SIG-M5 treated with dmso at 0.1 percent for 504 hours (cell line): ENCODE results near the gene WWOX.

ENCODE experiments used
- DNase-seq: peaks from one replicate; lab custom pipeline; 2025; ENCODE audit not compliant: unreplicated experiment; lab: John Stamatoyannopoulos, UW

WWOX gene

DNA sequence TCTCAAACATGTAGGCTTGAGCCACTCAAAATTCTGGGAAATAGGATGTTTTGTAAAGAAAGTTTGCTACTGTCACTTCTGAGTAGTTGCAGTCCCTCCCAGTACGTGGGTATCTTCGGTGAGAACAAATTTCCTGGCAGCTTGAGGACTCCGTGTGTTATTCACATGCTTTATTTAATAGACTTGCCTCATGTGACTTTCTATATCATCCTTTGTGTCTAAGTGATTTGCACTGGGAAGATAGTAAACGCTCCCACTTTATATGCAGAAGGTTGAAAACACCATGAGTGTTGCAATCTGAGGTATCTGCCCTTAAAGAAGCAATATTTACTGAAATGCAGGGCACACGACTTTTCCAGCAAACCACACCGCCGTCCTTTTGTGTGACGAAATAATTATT lies 857.4 kb downstream of the WWOX start:
- DNase-seq, result no peak

DNA sequence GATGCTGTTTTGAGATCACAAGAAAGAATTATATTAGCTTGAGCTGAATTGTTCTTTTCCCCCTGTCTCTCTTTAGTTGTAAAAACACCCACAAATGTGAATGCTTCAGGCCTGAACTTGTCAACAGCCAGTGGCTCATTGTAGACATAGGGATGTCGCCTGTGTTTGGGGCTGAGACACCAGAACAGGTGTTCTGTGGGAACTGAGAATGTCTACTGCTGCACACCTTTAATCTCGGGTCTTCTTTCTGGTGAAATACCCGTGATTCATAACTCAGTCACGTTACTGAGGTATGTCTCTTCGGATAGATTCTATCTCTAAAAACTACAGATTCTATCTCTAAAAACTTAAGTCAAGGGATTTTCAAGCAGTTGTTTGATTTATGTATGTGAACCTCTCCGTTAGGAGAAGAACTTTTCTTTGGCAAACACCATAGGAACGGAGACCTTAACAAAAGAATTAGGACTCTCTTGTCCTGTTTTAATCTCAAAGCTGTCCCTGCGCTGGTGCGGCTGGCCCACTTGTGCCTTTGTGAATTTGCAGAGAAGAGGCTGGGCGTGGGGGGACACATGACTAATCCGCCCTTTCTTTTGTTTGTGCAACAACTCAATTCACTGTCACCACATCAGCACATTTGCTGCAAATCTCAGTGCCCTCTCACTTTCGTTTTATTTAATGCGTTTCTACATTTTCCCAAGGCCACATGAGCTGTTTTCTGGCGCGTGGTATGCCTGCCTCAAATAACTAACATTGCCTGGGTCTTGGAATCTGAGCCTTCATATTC lies 858.1 kb downstream of the WWOX start:
- no peak for DNase-seq

DNA sequence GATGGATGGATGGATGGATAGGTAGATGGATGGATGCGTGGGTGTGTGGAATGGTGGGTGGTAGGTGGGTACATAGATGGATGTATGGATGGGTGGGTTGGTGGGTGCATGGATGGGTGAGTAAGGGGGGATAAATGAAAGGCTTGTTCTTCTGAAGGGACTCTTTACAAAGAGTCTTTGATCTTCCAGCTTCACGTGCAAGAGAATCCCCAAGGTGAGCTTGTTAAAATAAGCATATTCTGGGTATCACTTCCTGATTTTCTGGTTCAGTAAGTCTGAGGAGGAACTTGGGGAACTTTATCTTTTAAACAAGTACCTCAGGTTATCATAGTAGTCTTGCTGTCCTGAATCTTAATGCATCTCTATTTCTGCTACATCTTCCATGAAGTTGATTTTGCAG lies 862.0 kb downstream of the WWOX start:
- no peak for DNase-seq

DNA sequence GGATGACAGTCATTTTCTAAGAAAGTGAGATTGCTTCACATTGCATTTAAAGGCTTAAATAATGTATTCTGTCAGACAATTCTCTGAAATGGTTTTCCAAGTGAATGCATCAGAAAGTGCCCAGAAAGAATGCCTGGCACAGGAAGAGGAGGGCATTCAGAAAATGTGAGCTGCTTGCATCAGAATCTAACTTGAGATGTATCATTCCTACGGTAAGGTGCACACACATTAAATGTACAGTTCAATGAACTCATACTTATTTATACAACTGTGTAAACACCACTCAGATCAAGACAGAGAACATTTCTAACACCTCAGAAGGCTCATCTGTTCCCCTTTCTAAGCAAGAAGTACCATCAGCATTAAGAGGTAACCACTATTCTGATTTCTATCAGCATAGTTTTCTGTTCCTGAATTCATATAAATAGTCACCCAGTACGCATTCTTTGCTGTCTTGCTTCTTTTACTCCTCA lies 863.0 kb downstream of the WWOX start:
- DNase-seq, result no peak

DNA sequence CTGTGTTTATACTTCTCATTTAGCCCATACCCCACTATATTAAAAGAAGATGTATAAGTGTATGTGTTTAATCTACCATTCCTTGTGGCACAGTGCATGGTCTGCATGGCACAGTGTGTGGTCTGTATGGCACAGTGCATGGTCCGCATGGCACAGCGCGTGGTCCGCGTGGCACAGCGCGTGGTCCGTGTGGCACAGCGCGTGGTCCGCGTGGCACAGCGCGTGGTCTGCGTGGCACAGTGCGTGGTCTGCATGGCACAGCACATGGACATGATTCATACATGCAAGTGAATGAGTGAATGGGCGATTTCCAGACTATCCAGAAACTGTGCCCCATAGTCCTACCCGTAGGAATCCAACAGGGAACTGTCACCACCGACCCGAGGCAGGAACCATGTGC lies 868.5 kb downstream of the WWOX start:
- no peak for DNase-seq

DNA sequence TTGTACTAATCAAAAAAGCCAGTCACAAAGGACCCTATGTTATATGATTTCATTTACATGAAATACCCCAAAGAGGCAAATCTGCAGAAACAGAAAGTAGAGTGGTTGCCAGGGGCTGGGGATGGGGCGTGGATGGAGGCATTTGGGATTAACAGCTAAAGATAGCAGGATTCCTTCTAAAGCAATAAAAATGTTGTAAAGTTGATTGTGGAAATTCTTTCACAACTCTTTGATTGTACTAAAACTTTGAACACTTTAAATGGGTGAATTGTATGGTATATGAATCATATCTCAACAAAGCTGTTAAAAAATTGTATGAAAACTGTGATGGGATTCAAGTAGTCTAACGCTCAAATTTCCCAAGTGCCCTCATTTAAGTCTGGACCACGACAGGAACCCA lies 870.3 kb downstream of the WWOX start:
- no peak for DNase-seq

DNA sequence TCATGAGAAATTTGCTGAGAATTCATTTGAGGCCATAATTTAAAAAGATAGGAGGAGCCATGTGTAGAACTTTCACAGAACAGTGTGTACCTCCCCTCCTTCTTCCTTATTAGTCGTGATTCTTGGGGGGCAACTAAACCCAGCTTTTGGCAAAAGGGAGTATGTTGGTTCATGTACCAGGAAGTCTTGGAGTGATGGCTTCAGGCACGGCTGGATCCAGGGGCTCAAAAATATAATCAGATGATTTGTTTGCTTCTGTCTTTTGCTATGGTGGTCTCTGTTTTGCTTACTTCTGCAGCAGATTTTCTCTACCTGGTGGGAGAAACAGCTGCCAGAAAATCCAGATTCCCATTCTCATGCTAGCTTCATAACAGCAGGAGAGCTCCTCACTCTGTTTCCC lies 871.2 kb downstream of the WWOX start:
- DNase-seq, result no peak

DNA sequence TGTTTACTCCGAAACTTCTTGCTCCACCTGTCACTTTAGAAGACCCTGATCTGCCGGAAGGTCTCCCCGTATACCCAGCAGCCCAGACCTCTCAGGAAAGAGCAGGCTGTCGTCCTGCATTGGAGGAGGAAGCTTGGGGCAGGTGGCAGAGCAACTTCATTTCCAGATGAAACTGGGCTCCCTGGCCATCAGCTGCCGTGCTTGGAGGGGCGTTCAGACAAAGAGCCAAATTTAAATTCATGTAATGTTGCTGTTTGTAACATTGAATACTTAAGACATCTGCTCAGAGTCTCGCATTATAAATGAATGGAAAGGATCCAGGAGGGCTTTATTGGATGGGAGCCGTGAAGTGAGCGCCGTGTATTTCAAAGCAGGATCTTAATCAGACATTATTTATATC lies 872.6 kb downstream of the WWOX start:
- DNase-seq, result no peak

DNA sequence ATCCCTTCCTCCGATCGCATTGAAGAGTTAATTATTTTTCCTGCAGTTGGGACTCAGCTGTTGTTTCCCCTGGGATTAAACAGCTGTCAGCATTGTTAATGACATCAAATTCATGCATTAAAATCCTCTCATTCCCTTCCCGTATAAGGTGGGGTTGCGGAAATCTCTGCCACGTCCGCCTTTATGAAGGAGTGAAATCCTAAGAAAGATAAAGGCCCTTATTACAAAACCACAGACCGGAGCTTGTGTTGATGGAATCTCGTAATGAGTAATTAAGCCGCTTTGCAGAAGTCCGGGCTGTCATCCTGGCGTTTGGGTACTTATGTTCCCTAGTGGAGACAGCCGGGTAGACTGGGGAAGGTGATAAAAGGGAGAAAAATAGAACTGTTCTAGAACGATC lies 873.5 kb downstream of the WWOX start:
- DNase-seq, result no peak

DNA sequence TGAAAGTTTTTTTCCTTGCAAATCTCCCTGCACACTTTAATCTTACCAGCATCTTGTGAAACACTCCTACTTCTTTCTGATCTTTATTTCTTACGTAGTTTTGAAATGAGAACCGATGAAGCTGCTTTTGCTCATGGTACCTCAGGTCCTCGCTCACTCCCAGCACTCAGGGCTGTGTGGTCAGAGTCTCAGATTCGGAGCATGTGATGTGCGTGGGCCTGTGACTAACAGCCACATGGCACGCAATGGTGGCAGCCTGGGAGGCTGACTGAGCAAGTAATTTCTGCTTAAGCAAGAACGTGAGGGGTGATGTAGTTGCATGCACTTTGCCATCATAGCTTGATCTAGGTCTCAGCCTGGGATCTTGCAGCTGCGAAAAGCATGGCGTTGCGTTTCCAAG lies 876.8 kb downstream of the WWOX start:
- DNase-seq, result no peak

DNA sequence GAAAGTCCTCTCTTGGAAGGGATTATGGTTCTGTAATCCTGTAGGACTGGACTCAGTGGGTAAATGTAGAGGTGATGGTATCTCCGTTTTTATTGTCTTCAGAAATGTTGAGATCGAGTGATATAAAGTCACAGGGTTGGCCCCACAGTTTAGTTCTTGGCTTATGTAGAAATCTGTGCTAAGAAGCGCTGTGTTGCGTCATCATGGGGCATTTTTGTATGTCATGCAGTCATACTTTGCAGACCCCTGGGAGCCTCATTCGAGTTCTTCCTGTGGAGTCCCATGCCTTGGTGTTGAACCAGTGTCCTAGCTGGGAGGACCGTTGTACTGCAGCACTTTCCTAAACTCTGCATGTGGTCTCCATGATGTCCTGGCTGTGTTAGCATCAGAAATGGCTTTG lies 881.4 kb downstream of the WWOX start:
- no peak for DNase-seq

DNA sequence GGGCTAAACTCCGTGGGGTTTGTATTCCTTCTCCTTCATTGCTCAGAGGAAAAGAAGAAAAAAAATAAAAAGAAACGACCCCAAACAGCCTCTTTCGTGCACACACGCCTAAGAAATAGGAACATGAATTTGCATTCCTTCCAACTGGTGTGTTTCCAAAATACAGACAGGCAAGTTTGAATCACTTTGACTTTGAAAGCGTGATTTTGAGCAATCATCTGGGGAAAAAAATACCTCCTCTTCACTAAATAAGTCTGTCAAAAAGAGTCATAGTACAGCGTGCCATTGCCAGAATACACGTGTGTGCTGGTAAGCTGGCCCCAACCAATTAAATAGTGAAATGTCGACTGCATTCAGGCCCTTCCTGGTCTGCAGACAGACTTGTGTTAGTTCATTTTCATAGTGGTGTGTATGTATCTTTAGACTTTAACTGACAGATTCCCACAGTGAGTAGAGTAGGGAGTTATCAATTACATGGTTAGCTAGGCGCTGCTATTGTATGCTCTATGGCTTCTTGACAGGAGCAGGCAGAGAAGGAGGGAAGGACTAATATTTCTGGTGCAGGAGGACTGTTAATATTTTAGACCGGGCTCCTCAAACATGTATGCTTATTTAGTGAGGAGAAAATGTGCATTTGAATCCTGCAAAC lies 882.8 kb downstream of the WWOX start:
- DNase-seq, result no peak

DNA sequence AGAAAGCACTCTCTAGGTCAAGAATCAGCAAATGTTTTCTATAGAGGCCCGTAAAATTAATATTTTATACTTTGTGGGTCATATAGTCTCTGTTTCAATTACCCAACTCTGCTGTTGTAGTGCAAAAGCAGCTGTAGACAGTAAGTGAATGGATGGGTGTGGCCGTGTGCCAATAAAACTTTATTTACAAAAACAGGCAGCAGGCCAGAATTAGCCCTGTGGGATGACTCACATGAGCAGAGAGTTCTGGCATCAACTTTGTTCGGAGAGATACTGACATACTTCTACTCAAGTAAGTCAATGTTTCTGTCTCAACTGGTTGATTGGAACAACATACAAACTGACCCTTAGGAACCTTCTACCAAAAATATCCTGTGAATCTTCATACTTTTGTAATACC lies 884.9 kb downstream of the WWOX start:
- DNase-seq, result no peak

DNA sequence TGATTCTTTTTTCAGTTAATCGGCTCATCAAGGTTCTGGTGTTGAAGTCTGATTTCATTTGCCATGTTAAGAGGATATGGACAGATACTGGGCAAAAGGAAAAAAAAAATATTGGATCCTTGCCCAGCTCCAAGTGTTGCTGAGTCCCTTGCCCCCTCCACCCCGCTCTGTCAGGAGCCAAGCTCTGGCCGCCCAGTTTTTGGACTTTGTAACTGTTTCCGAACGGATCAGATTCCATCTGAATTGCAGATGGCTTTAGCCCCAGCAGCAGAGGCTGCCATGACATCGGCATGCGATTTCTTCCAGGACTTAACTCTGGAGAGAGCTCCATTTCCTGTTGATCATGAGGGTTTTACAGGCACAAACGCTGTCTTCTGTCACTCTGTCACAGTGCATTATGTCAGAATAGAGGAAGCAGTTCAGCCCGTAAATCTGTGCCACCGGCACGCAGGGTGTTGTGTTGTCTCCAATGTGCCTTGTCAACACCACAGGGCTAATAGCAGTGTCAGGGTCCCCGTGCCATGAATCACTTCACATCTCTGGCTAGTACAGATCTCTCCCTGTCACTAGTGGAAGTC lies 885.5 kb downstream of the WWOX start:
- DNase-seq, result no peak

DNA sequence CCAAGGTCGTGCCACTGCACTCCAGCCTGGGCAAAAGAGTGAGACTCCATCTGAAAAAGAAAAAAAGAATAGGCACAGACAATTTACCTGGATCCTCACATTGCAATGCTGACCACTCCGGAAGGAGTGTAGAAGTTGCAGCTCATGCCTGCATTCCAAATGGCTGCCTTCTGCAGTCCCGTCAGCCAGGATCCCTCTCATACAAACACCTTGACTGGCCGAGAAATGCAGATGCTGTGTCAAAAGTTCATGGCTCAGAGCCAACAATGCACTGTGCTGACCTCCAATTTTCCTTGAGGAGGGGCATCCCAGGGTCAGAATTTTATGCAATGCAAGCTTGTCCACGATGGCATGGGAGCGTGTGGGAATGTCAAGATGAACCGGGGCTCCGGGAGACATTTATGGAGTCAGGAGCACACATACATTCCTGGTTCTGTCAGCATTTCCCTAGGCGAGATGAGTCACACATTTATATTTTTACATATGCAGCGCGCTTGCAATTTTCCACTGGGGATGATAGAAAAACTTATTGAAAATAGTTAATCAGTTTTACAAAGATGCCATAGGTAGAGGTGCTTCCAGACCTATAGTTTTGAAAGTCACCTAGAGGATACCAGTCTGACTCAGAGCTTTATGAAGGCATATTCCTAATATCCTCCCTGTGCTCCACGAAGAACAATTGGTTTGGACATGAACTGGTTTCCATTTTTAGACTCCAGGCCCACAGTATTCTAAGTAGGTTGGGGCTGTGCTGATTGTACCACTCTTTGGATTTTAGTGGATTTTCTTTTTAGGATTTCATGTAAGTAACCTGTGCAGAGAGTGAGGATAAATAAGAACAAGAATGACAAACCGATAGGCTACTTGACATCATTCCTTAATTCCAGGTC lies 886.5 kb downstream of the WWOX start:
- no peak for DNase-seq

DNA sequence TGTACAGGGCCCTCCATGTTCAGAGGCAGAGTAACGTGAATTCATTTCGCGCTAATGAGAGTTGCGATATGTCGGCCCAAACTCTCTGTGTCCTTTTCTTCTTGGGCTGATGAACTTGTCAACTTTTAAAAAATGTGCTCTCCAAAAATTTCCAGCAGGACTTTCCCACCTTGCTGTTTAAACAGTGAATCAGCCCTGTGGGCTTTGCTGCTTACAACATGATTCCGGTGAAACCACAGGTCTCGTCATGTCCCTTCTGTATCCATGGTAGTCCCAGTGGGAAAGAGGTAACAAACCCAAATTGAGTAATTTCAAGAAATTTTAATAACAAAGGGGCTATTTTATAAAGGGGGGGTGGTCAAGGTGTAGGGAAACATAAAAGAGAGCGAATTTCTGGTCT lies 888.2 kb downstream of the WWOX start:
- no peak for DNase-seq

DNA sequence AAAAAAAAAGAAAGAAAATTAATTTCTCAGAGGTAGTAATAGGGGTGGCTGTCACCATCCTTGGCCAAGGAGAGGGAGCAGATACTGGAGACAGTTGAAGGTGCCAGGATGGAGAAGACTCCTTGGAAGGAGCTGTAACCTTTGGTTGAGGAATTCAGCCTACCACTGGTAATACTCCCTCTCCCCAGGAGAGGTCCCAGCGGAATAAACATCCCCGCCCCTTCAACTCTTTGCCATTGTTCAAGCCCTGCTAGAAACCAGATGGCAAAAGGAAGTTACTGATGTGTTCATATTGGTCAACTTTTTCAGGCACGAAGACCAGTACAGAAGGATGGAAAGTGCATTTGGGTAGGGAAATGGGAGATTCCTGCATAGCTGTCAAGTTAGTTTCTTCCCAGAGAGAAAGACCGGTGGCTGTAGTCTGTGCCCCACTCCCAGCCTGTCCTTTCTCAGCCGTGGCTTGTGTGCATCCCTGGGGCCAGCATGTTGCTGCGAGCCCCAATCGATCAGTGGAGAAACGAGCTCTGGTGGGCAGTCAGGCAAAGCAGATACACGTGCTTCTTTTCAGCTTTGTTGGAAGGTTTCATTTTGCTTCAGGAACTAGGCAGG lies 889.0 kb downstream of the WWOX start:
- no peak for DNase-seq

DNA sequence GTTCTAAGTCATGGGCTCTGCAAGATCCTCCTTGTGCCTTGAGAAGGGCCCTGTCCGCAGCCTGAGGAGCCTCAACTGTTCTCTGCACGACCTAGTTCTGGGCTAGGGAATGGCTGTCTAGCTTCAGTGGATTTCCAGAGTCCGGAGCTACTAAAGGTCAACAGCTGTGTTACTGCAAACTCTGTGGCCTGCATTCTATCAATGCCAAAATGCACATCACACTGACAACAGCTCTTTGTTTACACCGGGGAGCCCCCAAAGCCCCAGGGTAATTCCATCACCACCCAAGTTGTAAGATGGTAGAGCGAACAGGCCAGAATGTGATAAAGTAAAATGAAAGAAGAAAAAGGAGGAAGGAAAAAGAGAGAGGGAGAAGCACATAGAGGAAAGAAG lies 890.9 kb downstream of the WWOX start:
- DNase-seq, result no peak

DNA sequence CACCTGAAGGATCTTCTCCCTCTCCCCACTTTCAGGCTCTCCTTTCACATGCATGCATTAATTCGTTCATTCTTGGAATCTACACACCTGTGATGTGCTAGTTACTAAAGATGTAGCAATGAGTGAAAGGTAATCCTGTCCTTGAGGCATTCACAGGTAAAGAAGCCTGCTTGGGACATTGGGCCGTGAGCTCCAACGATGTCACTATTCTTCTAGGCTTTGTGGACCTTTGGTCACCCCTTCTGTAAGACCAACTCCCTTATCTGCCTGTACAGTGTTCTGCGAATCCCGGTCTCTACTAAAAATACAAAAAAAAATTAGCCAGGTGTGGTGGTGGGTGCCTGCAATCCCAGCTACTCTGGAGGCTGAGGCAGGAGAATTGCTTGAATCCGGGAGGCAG lies 892.5 kb downstream of the WWOX start:
- DNase-seq, result no peak

DNA sequence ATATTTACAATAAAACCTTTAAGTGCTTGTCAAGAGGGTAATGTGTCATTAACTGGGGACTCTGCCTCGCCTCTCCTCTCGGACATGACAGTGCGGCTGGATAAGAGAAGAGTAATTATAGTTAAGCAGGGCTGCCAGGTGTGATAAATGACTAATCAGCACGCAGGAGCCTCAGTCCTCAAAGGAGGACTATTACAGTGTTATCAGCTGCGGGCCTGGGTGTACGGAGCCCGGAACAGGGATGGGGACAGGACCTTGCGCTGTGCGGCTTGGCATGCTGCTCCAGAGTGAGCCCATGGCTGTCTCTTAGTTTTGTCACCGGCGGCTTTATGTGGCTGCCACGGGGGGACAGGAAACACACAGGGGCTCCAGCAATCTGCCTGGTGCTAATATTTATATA lies 893.9 kb downstream of the WWOX start:
- DNase-seq, result no peak

DNA sequence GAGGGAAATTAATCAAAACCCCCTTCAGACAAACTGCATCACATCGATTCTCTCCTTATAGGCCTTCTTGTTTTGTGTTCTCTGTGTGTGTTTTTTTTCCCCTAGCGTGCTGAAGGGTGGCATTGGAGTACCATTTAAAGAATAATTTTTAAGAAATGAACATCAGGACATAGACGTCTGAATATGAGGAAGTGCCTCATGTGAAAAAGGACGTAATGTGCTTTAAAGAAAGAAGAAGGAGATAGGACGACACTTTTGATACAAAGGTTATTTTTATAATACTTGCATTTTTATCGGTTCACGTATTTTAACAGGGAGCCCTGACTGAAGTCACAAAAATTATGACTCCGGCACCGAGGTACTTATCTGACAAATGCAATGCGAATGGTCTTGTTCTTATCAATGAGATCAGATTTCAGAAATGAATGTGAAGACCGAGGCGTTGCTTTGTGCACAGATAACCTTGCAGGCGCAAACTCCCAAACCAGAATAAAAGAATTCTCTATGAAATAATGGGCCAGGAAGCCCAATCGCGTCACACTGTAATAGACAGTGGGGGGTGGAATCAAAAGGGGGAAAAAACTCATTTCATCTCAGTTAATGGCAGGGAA lies 894.8 kb downstream of the WWOX start:
- DNase-seq, result no peak
